K562 (cell line): ENCODE data around the gene MTF1.
"Not testable (repeated sequence)": the region's sequence is repeated elsewhere in the genome, so short reads cannot be mapped to it uniquely, and the experiment has no call there.

Experiments
- ADNP ChIP-seq: fragments of 200-800 bp; sonication (Bioruptor generic); IDR thresholded peaks from 2 replicates; pipeline ENCODE4 v1.6.1; 2016; ENCODE audit warnings: missing genetic modification characterization, missing compliant biosample characterization
- ATF2 ChIP-seq: sonication (generic); formaldehyde crosslinking; IDR thresholded peaks from 2 replicates; pipeline ENCODE4 v1.8.1; 2022; ENCODE audit warnings: missing genetic modification reagents
- HIVEP1 ChIP-seq: fragments of 250-450 bp; sonication (Bioruptor Pico); IDR thresholded peaks from 2 replicates; pipeline ENCODE4 v1.4.0; 2020; ENCODE audit warnings: mild to moderate bottlenecking
- NR4A1 ChIP-seq, 2 experiments: fragments of 250-450 bp in 1 of 2; fragments of 450-650 bp in 1 of 2; sonication (Bioruptor Pico) in 1 of 2; IDR thresholded peaks; 2 replicates each; pipeline versions ENCODE4 v1.4.0 to v1.6.1; 2016 to 2020; ENCODE audit warnings: mild to moderate bottlenecking in 2 of 2, missing compliant biosample characterization in 1 of 2, missing genetic modification characterization in 1 of 2, moderate library complexity in 1 of 2
- RNF2 ChIP-seq: sonication (generic); IDR thresholded peaks from 2 replicates; pipeline ENCODE4 v1.6.1; 2016

GRCh38 chr1:37906591-37906990 lies 47.2 kb upstream of the MTF1 start:
- not testable (repeated sequence) for TF ChIP-seq HIVEP1 (CRISPR knock-in tag); ADNP; ATF2 (CRISPR knock-in tag); NR4A1 (CRISPR knock-in tag; IDR thresholded peaks at IDR 0.05); NR4A1 (tag; IDR thresholded peaks at IDR 0.05); RNF2
